Spinal cord (tissue), 10 donors: ENCODE measurements around the gene MRPL51. TPM values are rescaled to one million over a fixed set of nuclear protein-coding genes. Genes with fewer than 3 reads are reported as not detected.
A peak's percentile ranks its signal among the peaks of the same experiment; 100 is the strongest.

Experiments used
- DNase-seq, 6 donors: peaks; one replicate each; pipeline versions ENCODE4 v3.0.0 to v3.0.0-alpha.2; 2013 to 2015; ENCODE audit warnings: low spot score in 6 of 6, low read depth in 4 of 6
- H3K27ac ChIP-seq: one replicate; pipeline ENCODE4 v1.5.1; 2013; ENCODE audit warnings: low read depth, low read length, control low read depth
- H3K27me3 ChIP-seq: one replicate; pipeline ENCODE4 v1.6.1; 2013; ENCODE audit warnings: low read length; ENCODE audit not compliant: control insufficient read depth, insufficient read depth
- H3K36me3 ChIP-seq: one replicate; pipeline ENCODE4 v1.6.1; 2013; ENCODE audit warnings: low read length; ENCODE audit not compliant: control insufficient read depth, insufficient read depth
- H3K4me1 ChIP-seq: one replicate; pipeline ENCODE4 v1.6.1; 2013; ENCODE audit warnings: low read length; ENCODE audit not compliant: control insufficient read depth, insufficient read depth
- H3K4me3 ChIP-seq: one replicate; pipeline ENCODE4 v1.5.1; 2013; ENCODE audit warnings: low read depth, low read length, control low read depth
- H3K9me3 ChIP-seq: one replicate; pipeline ENCODE4 v1.6.1; 2013; ENCODE audit warnings: low read length; ENCODE audit not compliant: control insufficient read depth, insufficient read depth
- WGBS: methylation state at CpG from one replicate; pipeline ENCODE4 v1.1.5; 2013; ENCODE audit warnings: missing lambda C conversion rate; ENCODE audit not compliant: insufficient coverage; 5-methylcytosine and 5-hydroxymethylcytosine counted together
- long read RNA-seq, 4 donors: transcript quantifications; one replicate each; lab custom pipeline, GENCODE V29; 2026
- polyA plus RNA-seq, 2 donors: library from polyadenylated mRNA; unstranded; fragments of 120-200 nt; gene quantifications; one replicate each; pipeline ENCODE4 v1.2.1, GENCODE V29; 2013; ENCODE audit not compliant: insufficient read length in 2 of 2
- total RNA-seq, 2 donors: library from RNA; depleted of rRNA in 1 of 2; stranded (reverse); fragments of 120-200 nt in 1 of 2; fragments of >200 nt in 1 of 2; gene quantifications; one replicate each; pipeline versions ENCODE4 v1.2.3 to v1.2.4, GENCODE V29; 2013 to 2014
- donor health status: healthy.

The MRPL51 gene
- total RNA-seq = 100 to 1,000 TPM in 1 of 2 donors, 10 to 100 TPM in 1; 45.4 to 180 TPM
- 100 to 1,000 TPM; 122 to 128 TPM for polyA plus RNA-seq
- long read RNA-seq, donor 1, transcript MRPL51-201 (3 exons, 1,234 nt) = major isoform, 68 of 76 reads
- long read RNA-seq, donor 1, partial matches to known transcripts = 0 of 76 reads
- long read RNA-seq, donor 1, other reads (novel, unspliced or antisense) = 0 of 76 reads
- long read RNA-seq, donor 2, transcript MRPL51-201 (3 exons, 1,234 nt) = major isoform, 36 of 41 reads
- long read RNA-seq, donor 2, partial matches to known transcripts = 0 of 41 reads
- long read RNA-seq, donor 2, other reads (novel, unspliced or antisense) = 0 of 41 reads
- long read RNA-seq, donor 3, transcript MRPL51-201 (3 exons, 1,234 nt) = major isoform, 44 of 47 reads
- long read RNA-seq, donor 3, partial matches to known transcripts = 0 of 47 reads
- long read RNA-seq, donor 3, other reads (novel, unspliced or antisense) = 0 of 47 reads
- long read RNA-seq, donor 4, transcript MRPL51-201 (3 exons, 1,234 nt) = major isoform, 145 of 264 reads
- long read RNA-seq, donor 4, transcript MRPL51-203 (2 exons, 501 nt) = minor isoform, 10 of 264 reads
- long read RNA-seq, donor 4, transcript MRPL51-205 (3 exons, 814 nt) = minor isoform, 11 of 264 reads
- long read RNA-seq, donor 4, transcript MRPL51-202 (3 exons, 601 nt) = minor isoform, 15 of 264 reads
- long read RNA-seq, donor 4, partial matches to known transcripts = 77 of 264 reads
- long read RNA-seq, donor 4, other reads (novel, unspliced or antisense) = 0 of 264 reads

GRCh38 chr12:6492838-6493496 is at the start of gene MRPL51:
TSS of gene MRPL51 (minus strand) at chr12:6493262. CDS start at chr12:6493136, 126 bp downstream.
- Histone ChIP-seq H3K9me3 (no peaks in the 10 kb centered on the region), H3K4me3 (peak within 1 kb of the TSS; percentile 91), H3K27me3 (no peaks in the 10 kb centered on the region), H3K27ac (peak within 1 kb of the TSS; percentile 99), H3K36me3 (peaks cover 15% of the 10 kb centered on the region), H3K4me1 (no peaks in the 10 kb centered on the region)
- WGBS = 0% methylated on average over 28 of the region's 39 CpGs
- DNase-seq = peak; percentile 76 to 98 (median 92)

GRCh38 chr12:6542209-6543009 is 49.3 kb upstream of the MRPL51 start:
- Histone ChIP-seq H3K27ac (no peak overlapping the region), H3K9me3 (no peaks in the 10 kb centered on the region), H3K4me3 (no peak overlapping the region), H3K36me3 (peaks cover 88% of the 10 kb centered on the region), H3K27me3 (no peaks in the 10 kb centered on the region), H3K4me1 (peaks cover 21% of the 10 kb centered on the region)
- no peak for DNase-seq
- 60% methylated on average over 12 of the region's 13 CpGs for WGBS

- Histone ChIP-seq H3K27me3 (no peaks in the 10 kb centered on the region), H3K27ac (peak overlapping the region; percentile 1), H3K36me3 (peaks cover 88% of the 10 kb centered on the region), H3K9me3 (no peaks in the 10 kb centered on the region), H3K4me3 (no peak overlapping the region), H3K4me1 (peaks cover 29% of the 10 kb centered on the region)
- no peak for DNase-seq
- 81% methylated on average over 25 of the region's 26 CpGs for WGBS
Observed at GRCh38 chr12:6541371-6542165, 48.5 kb upstream of the MRPL51 start.

DNA sequence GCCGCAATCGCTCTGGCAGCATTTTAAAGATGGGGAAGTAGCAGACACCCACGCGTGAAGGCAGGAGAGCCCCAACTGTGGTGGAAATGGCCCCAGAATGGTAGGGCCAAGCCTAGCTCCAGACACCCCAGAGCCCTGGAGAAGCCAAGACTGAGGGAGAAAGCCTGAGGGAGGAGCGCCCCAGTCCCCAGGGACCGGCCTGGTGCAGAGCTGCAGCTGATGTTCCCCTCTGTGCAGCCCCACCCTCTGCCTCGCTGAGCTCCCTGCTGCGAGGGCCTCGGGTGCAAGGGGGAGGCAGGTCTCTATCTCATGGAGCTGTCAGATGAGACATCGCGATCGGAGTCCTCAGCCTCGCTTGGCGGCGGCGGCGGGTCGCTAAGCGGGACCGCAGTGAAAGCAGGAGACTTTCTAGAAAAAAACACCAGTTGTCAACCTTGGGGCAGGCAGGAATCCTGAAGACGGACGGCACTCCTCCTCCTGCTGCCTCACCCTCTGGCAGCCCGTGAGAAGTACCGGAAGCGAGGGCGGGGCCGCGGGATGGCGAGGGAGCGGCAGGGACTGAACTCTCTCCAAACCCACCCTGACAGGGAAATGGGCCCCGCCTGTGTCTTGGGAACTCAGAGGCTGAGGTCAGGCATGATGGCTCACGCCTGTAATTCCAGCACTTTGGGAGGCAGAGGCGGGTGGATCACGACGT is 47.3 kb upstream of the MRPL51 start:
- DNase-seq = peak in 1 of 6 donors; percentile 68
- peaks cover 42% of the 10 kb centered on the region for H3K4me1 ChIP-seq
- H3K9me3 ChIP-seq = no peaks in the 10 kb centered on the region
- no peak overlapping the region for H3K4me3 ChIP-seq
- no peaks in the 10 kb centered on the region for H3K27me3 ChIP-seq
- H3K27ac ChIP-seq = peak overlapping the region; percentile 67
- 37% methylated on average over 24 of the region's 35 CpGs for WGBS
- peaks cover 88% of the 10 kb centered on the region for H3K36me3 ChIP-seq

DNA sequence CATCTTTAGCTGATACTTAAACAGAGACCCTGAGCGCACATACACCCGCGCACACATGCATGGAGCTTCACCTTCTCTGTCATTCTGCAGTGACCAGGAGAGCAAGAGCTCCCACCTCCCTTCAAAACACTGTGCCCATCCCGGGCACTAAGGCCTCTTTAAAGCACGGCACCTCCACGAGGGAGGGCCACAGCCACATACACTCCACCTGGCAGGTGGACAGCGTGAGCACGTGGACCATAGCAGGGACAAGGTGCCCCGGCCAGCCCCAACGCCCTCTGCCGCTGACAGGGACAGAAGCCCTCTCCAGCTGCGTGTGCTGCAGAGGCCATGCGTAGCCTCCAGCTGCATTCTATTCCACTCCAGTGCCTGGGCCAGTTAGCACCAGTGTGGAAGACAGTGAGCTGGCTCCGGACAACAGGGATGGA is 46.7 kb upstream of the MRPL51 start:
- peaks cover 88% of the 10 kb centered on the region for H3K36me3 ChIP-seq
- peaks cover 46% of the 10 kb centered on the region for H3K4me1 ChIP-seq
- H3K27ac ChIP-seq = peak overlapping the region; percentile 67
- no peak for DNase-seq
- no peak overlapping the region for H3K4me3 ChIP-seq
- WGBS = 78% methylated on average over 14 of the region's 14 CpGs
- H3K27me3 ChIP-seq = no peaks in the 10 kb centered on the region
- H3K9me3 ChIP-seq = no peaks in the 10 kb centered on the region

GRCh38 chr12:6539314-6539682 is 46.2 kb upstream of the MRPL51 start:
- no peaks in the 10 kb centered on the region for H3K9me3 ChIP-seq
- peaks cover 85% of the 10 kb centered on the region for H3K36me3 ChIP-seq
- peaks cover 46% of the 10 kb centered on the region for H3K4me1 ChIP-seq
- H3K27ac ChIP-seq = no peak overlapping the region
- WGBS = 83% methylated on average over 3 of the region's 5 CpGs
- no peak overlapping the region for H3K4me3 ChIP-seq
- DNase-seq = no peak
- H3K27me3 ChIP-seq = no peaks in the 10 kb centered on the region

DNA sequence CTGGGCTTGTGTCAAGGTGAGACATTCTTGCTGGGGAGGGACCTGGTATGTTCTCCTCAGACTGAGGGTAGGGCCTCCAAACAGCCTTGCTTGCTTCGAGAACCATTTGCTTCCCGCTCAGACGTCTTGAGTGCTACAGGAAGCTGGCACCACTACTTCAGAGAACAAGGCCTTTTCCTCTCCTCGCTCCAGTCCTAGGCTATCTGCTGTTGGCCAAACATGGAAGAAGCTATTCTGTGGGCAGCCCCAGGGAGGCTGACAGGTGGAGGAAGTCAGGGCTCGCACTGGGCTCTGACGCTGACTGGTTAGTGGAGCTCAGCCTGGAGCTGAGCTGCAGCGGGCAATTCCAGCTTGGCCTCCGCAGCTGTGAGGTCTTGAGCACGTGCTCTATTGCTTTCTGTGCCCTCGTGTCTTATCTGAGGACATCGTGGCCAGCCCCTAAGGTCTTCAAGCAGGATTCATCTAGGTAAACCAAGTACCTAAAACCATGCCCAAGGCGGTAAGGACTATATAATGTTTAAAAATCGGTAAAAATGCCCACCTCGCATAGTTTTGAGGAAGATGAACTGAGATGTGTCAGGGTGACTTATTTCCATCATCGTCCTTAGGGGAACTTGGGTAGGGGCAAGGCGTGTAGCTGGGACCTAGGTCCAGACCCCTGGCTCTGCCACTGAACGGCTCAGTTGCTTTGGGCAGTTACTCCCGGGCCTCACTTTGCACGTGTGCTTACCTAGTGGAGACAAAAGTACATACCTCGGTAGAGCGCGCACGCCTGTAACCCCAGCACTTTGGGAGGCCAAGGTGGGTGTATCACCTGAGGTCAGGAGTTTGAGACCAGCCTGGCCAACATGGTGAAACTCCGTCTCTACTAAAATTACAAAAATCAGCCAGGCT is 45.6 kb upstream of the MRPL51 start:
- H3K27ac ChIP-seq = no peak overlapping the region
- no peak overlapping the region for H3K4me3 ChIP-seq
- H3K4me1 ChIP-seq = peaks cover 51% of the 10 kb centered on the region
- 66% methylated on average over 19 of the region's 24 CpGs for WGBS
- no peaks in the 10 kb centered on the region for H3K27me3 ChIP-seq
- peak in 1 of 6 donors; percentile 26 for DNase-seq
- no peaks in the 10 kb centered on the region for H3K9me3 ChIP-seq
- H3K36me3 ChIP-seq = peaks cover 81% of the 10 kb centered on the region
